ENCODE results near the gene NR1I3. TPM values are rescaled to one million over a fixed set of nuclear protein-coding genes. Genes with fewer than 3 reads are reported as not detected.

NR1I3 gene
- total RNA-seq, 1 experiment from 2014 or later: not detected

- CTCF ChIA-PET: no interaction called here
- intact Hi-C loops (cut with micrococcal nuclease; ENCODE audit: unreplicated experiment): no loop called here
Observed at GRCh38 chr1:161273402-161273801, 35.4 kb upstream of the NR1I3 start.

GRCh38 chr1:161267321-161267720 lies 29.3 kb upstream of the NR1I3 start:
- TF ChIP-seq CTCF (conservative IDR thresholded peaks at IDR 0.05): no peak
- no peak for TF ChIP-seq EZH2 (IDR thresholded peaks at IDR 0.05; ENCODE audit: low read depth)
- Histone ChIP-seq H2AFZ (no peak overlapping the region), H3K4me3 (no peak overlapping the region), H3F3A (ENCODE audit: insufficient read depth, low read depth) (no peaks in the 10 kb centered on the region), H3K9me2 (ENCODE audit: insufficient read depth) (no peaks in the 10 kb centered on the region), H3K36me3 (ENCODE audit: low read depth) (no peaks in the 10 kb centered on the region), H3K79me2 (ENCODE audit: low read depth) (no peaks in the 10 kb centered on the region), H3K27ac (no peak overlapping the region), H3K4me2 (no peak overlapping the region), H3K9me3 (ENCODE audit: insufficient read depth, low read depth) (no peaks in the 10 kb centered on the region), H3K4me1 (replicated peaks; ENCODE audit: insufficient read depth) (no peaks in the 10 kb centered on the region), H4K20me1 (ENCODE audit: insufficient read depth) (no peaks in the 10 kb centered on the region), H3K27me3 (ENCODE audit: insufficient read depth, low read depth) (0 out of 2 replicates have a peak, but pooled peaks cover 4% of the 10 kb centered on the region)
- ChIA-PET POLR2A (ENCODE audit: unreplicated experiment) (no interaction called here), CTCF (no interaction called here)
- intact Hi-C loops (cut with micrococcal nuclease; ENCODE audit: unreplicated experiment): no loop called here
- BruUV-seq (replicated peaks): no TSS peak
- DNase-seq: no peak

More at GRCh38 chr1:161273402-161273801, 35.4 kb upstream of the NR1I3 start:
- Histone ChIP-seq H3K79me2 (ENCODE audit: low read depth) (no peaks in the 10 kb centered on the region), H3K9me2 (ENCODE audit: insufficient read depth) (no peaks in the 10 kb centered on the region), H3K4me2 (no peak overlapping the region), H3F3A (ENCODE audit: insufficient read depth, low read depth) (no peaks in the 10 kb centered on the region), H3K4me1 (replicated peaks; ENCODE audit: insufficient read depth) (no peaks in the 10 kb centered on the region), H3K9me3 (ENCODE audit: insufficient read depth, low read depth) (no peaks in the 10 kb centered on the region), H2AFZ (no peak overlapping the region), H3K27ac (no peak overlapping the region), H3K4me3 (no peak overlapping the region), H3K36me3 (ENCODE audit: low read depth) (no peaks in the 10 kb centered on the region), H4K20me1 (ENCODE audit: insufficient read depth) (no peaks in the 10 kb centered on the region), H3K27me3 (ENCODE audit: insufficient read depth, low read depth) (no peaks in the 10 kb centered on the region; the same call in 1 of the 2 replicates)
- POLR2A ChIA-PET (ENCODE audit: unreplicated experiment): no interaction called here
- TF ChIP-seq EZH2 (IDR thresholded peaks at IDR 0.05; ENCODE audit: low read depth) (no peak), CTCF (conservative IDR thresholded peaks at IDR 0.05) (no peak)
- no peak for DNase-seq
- BruUV-seq (replicated peaks): no TSS peak

GRCh38 chr1:161266836-161267235 lies 28.8 kb upstream of the NR1I3 start:
- DNase-seq: no peak
- H3K79me2 ChIP-seq (ENCODE audit: low read depth): no peaks in the 10 kb centered on the region
- no peaks in the 10 kb centered on the region for H3K9me3 ChIP-seq (ENCODE audit: insufficient read depth, low read depth)
- no peaks in the 10 kb centered on the region for H4K20me1 ChIP-seq (ENCODE audit: insufficient read depth)
- no peak overlapping the region for H3K4me3 ChIP-seq
- ChIA-PET CTCF (no interaction called here), POLR2A (ENCODE audit: unreplicated experiment) (no interaction called here)
- no peak overlapping the region for H3K27ac ChIP-seq
- H2AFZ ChIP-seq: no peak overlapping the region; the same call in 1 of the 2 replicates
- H3K4me1 ChIP-seq (replicated peaks; ENCODE audit: insufficient read depth): peaks cover under 1% of the 10 kb centered on the region; the same call in 1 of the 2 replicates
- no peaks in the 10 kb centered on the region for H3K9me2 ChIP-seq (ENCODE audit: insufficient read depth)
- no peaks in the 10 kb centered on the region for H3F3A ChIP-seq (ENCODE audit: insufficient read depth, low read depth)
- no peak overlapping the region for H3K4me2 ChIP-seq
- TF ChIP-seq EZH2 (IDR thresholded peaks at IDR 0.05; ENCODE audit: low read depth) (no peak), CTCF (conservative IDR thresholded peaks at IDR 0.05) (no peak)
- no TSS peak for BruUV-seq (replicated peaks)
- H3K27me3 ChIP-seq (ENCODE audit: insufficient read depth, low read depth): 0 out of 2 replicates have a peak, but pooled peaks cover 4% of the 10 kb centered on the region
- intact Hi-C loops (cut with micrococcal nuclease; ENCODE audit: unreplicated experiment): no loop called here
- no peaks in the 10 kb centered on the region for H3K36me3 ChIP-seq (ENCODE audit: low read depth)

Data from PC-9 (cell line).